Measurements from ENCODE around the gene TMEM40.
A peak's percentile ranks its signal among the peaks of the same experiment; 100 is the strongest.

Gene TMEM40

DNA sequence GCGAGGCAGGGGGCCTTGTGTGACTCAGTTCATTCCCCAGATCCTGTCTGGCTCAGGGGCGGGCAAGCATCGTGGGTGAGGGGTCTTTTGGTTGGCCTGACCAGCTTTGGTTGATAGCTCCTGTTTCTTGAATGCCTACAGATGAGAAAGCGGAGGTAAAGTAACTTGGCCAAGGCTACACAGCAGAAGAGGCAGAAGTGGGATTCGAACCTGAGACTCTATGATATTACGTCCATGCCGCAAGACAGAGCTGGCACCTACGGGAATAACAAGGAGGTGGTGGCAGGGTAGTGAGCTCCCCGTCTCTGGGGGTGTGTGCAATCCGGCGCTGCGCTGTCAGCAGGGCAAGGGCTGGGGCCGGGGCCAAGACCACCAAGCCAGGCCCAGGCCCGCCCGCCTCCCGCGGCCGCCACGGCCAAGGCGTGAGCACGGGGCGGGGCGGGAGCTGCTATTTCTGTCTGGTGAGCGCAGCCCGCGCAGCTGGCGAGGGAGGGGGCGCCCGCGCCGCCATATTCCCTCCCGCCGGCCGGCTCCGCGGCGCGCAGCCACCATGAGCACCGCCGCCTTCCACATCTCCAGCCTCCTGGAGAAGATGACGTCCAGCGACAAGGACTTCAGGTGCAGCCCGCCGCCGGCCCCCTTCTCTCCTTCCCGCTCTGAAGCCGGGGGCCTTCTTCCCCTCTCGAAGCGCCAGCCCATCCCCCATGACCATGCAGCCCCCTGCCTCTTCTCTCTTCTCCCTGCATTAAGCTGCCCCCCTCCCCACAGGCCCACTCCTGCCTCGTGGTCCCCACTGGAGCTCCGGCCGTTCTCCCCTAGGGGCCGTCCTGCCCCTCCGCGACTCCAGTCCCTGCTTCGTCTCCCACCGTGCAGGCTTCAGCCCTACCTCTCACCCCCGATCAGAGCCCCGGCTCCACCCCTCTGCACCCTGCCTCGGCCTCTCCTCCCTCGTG lies 37.4 kb upstream of the TMEM40 start, which contains the start of gene CAND2 (continued):
- TF ChIP-seq, protein P1, sequence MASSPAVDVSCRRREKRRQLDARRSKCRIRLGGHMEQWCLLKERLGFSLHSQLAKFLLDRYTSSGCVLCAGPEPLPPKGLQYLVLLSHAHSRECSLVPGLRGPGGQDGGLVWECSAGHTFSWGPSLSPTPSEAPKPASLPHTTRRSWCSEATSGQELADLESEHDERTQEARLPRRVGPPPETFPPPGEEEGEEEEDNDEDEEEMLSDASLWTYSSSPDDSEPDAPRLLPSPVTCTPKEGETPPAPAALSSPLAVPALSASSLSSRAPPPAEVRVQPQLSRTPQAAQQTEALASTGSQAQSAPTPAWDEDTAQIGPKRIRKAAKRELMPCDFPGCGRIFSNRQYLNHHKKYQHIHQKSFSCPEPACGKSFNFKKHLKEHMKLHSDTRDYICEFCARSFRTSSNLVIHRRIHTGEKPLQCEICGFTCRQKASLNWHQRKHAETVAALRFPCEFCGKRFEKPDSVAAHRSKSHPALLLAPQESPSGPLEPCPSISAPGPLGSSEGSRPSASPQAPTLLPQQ (tag by site-specific recombination; IDR thresholded peaks at IDR 0.05) = peak; percentile 71; the same call in 1 of the 2 replicates
- TF ChIP-seq REPIN1 (tag by site-specific recombination; IDR thresholded peaks at IDR 0.05; ENCODE audit: low read depth) (peak; percentile 22; the same call in 1 of the 2 replicates), ZXDB (tag by site-specific recombination; IDR thresholded peaks at IDR 0.05) (peak; percentile 75), TCF7L2 (IDR thresholded peaks at IDR 0.05; ENCODE audit: borderline replicate concordance, low read depth, low read length) (no peak), ZNF404 (tag by site-specific recombination; IDR thresholded peaks at IDR 0.05) (no peak), ZFP37 (tag by site-specific recombination; IDR thresholded peaks at IDR 0.05) (peak; percentile 83), ZNF76 (tag by site-specific recombination; IDR thresholded peaks at IDR 0.05; ENCODE audit: borderline replicate concordance, low read depth) (0 out of 2 replicates have a peak, but pooled peaks have one; percentile 46), SP3 (tag by site-specific recombination; IDR thresholded peaks at IDR 0.05) (peak; percentile 63), KLF9 (tag by site-specific recombination; IDR thresholded peaks at IDR 0.05; ENCODE audit: low read depth) (peak; percentile 27), ZNF510 (tag by site-specific recombination; IDR thresholded peaks at IDR 0.05; ENCODE audit: insufficient replicate concordance) (no peak), ZSCAN16 (tag by site-specific recombination; IDR thresholded peaks at IDR 0.05) (no peak), KLF7 (tag by site-specific recombination; IDR thresholded peaks at IDR 0.05; ENCODE audit: borderline replicate concordance) (0 out of 2 replicates have a peak, but pooled peaks have one; percentile 61), ZNF473 (tag by site-specific recombination; IDR thresholded peaks at IDR 0.05) (no peak), ZNF175 (tag by site-specific recombination; IDR thresholded peaks at IDR 0.05) (no peak), ZNF169 (tag by site-specific recombination; IDR thresholded peaks at IDR 0.05) (no peak), YY1 (tag by site-specific recombination; IDR thresholded peaks at IDR 0.05) (peak; percentile 83), ZNF37A (tag by site-specific recombination; IDR thresholded peaks at IDR 0.05) (no peak), ZNF623 (tag by site-specific recombination; IDR thresholded peaks at IDR 0.05) (no peak), ZBTB17 (tag by site-specific recombination; IDR thresholded peaks at IDR 0.05) (peak; percentile 85), ZNF174 (tag by site-specific recombination; IDR thresholded peaks at IDR 0.05) (no peak), ZNF664 (tag by site-specific recombination; IDR thresholded peaks at IDR 0.05) (no peak), ZNF157 (tag by site-specific recombination; IDR thresholded peaks at IDR 0.05) (no peak), ZNF624 (tag by site-specific recombination; IDR thresholded peaks at IDR 0.05) (no peak), ZBTB21 (tag by site-specific recombination; IDR thresholded peaks at IDR 0.05) (0 out of 2 replicates have a peak, but pooled peaks have one; percentile 45), BCL11A (tag by site-specific recombination; IDR thresholded peaks at IDR 0.05; ENCODE audit: low read depth) (no peak), MYNN (tag by site-specific recombination; IDR thresholded peaks at IDR 0.05; ENCODE audit: borderline replicate concordance) (peak; percentile 7; the same call in 1 of the 2 replicates)
- TF ChIP-seq, protein P2, sequence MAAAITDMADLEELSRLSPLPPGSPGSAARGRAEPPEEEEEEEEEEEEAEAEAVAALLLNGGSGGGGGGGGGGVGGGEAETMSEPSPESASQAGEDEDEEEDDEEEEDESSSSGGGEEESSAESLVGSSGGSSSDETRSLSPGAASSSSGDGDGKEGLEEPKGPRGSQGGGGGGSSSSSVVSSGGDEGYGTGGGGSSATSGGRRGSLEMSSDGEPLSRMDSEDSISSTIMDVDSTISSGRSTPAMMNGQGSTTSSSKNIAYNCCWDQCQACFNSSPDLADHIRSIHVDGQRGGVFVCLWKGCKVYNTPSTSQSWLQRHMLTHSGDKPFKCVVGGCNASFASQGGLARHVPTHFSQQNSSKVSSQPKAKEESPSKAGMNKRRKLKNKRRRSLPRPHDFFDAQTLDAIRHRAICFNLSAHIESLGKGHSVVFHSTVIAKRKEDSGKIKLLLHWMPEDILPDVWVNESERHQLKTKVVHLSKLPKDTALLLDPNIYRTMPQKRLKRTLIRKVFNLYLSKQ (tag by site-specific recombination; IDR thresholded peaks at IDR 0.05; ENCODE audit: borderline replicate concordance) = no peak
- TF ChIP-seq, protein P3, sequence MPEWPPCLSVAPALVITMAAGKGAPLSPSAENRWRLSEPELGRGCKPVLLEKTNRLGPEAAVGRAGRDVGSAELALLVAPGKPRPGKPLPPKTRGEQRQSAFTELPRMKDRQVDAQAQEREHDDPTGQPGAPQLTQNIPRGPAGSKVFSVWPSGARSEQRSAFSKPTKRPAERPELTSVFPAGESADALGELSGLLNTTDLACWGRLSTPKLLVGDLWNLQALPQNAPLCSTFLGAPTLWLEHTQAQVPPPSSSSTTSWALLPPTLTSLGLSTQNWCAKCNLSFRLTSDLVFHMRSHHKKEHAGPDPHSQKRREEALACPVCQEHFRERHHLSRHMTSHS (tag by site-specific recombination; IDR thresholded peaks at IDR 0.05) = no peak
- TF ChIP-seq, protein P4, sequence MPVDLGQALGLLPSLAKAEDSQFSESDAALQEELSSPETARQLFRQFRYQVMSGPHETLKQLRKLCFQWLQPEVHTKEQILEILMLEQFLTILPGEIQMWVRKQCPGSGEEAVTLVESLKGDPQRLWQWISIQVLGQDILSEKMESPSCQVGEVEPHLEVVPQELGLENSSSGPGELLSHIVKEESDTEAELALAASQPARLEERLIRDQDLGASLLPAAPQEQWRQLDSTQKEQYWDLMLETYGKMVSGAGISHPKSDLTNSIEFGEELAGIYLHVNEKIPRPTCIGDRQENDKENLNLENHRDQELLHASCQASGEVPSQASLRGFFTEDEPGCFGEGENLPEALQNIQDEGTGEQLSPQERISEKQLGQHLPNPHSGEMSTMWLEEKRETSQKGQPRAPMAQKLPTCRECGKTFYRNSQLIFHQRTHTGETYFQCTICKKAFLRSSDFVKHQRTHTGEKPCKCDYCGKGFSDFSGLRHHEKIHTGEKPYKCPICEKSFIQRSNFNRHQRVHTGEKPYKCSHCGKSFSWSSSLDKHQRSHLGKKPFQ (tag by site-specific recombination; IDR thresholded peaks at IDR 0.05) = no peak
- TF ChIP-seq, protein P5, sequence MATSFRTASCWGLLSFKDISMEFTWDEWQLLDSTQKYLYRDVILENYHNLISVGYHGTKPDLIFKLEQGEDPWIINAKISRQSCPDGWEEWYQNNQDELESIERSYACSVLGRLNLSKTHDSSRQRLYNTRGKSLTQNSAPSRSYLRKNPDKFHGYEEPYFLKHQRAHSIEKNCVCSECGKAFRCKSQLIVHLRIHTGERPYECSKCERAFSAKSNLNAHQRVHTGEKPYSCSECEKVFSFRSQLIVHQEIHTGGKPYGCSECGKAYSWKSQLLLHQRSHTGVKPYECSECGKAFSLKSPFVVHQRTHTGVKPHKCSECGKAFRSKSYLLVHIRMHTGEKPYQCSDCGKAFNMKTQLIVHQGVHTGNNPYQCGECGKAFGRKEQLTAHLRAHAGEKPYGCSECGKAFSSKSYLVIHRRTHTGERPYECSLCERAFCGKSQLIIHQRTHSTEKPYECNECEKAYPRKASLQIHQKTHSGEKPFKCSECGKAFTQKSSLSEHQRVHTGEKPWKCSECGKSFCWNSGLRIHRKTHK (tag by site-specific recombination; IDR thresholded peaks at IDR 0.05) = no peak

Data from HEK293 (cell line).